ENCODE measurements around the gene KLHDC4. TPM values are rescaled to one million over a fixed set of nuclear protein-coding genes. Genes with fewer than 3 reads are reported as not detected.

The KLHDC4 gene
- total RNA-seq, 4 donors from 2014 or later: 16.2 to 29.4 (median 21.5) TPM

GRCh38 chr16:87761060-87761459, 4.7 kb downstream of the KLHDC4 start:
- no peaks in the 10 kb centered on the region for H3K27me3 ChIP-seq
- no peak for TF ChIP-seq CTCF (IDR thresholded peaks at IDR 0.05)
- no peak for TF ChIP-seq POLR2A (IDR thresholded peaks at IDR 0.05)
- DNase-seq: no peak
- WGBS, 2 donors: 81 to 82% methylated on average over 6 to 7 of the region's 8 CpGs
- H3K9me3 ChIP-seq: no peaks in the 10 kb centered on the region
- peaks cover 0 to 81% (median 30%) of the 10 kb centered on the region in 3 donors for H3K36me3 ChIP-seq
- H3K27ac ChIP-seq: no peak overlapping the region
- H3K4me3 ChIP-seq: no peak overlapping the region
- intact Hi-C loops (cut with DNase I): no loop called here
- H3K4me1 ChIP-seq: peaks cover 5 to 29% (median 10%) of the 10 kb centered on the region in 3 donors

- Histone ChIP-seq H3K27me3 (no peaks in the 10 kb centered on the region), H3K36me3 (peaks cover 16 to 100% (median 49%) of the 10 kb centered on the region in 3 donors), H3K27ac (no peak overlapping the region), H3K4me1 (peaks cover 0 to 7% (median 0%) of the 10 kb centered on the region in 3 donors), H3K4me3 (no peak overlapping the region), H3K9me3 (no peaks in the 10 kb centered on the region)
- TF ChIP-seq POLR2A (IDR thresholded peaks at IDR 0.05) (no peak), CTCF (IDR thresholded peaks at IDR 0.05) (no peak)
- WGBS, 2 donors: 85% methylated on average over 8 of the region's 8 CpGs
- no peak for DNase-seq
- intact Hi-C loops (cut with DNase I): no loop called here
These were observed 7.9 kb downstream of the KLHDC4 start for GRCh38 chr16:87757841-87758426.

- TF ChIP-seq POLR2A (IDR thresholded peaks at IDR 0.05): no peak
- Histone ChIP-seq H3K4me3 (no peak overlapping the region), H3K4me1 (no peaks in the 10 kb centered on the region), H3K27ac (no peak overlapping the region), H3K36me3 (peaks cover 29 to 99% (median 60%) of the 10 kb centered on the region in 3 donors), H3K27me3 (no peaks in the 10 kb centered on the region), H3K9me3 (no peaks in the 10 kb centered on the region)
- 80 to 94% methylated on average over 11 of the region's 11 CpGs for WGBS, 2 donors
- intact Hi-C loops (cut with DNase I): no loop called here
- no peak for DNase-seq
These were observed 11.3 kb downstream of the KLHDC4 start for GRCh38 chr16:87754535-87754934.

GRCh38 chr16:87747626-87748414, 18.0 kb downstream of the KLHDC4 start:
- WGBS, 2 donors: 77 to 91% methylated on average over 13 to 17 of the region's 22 CpGs
- no peak for DNase-seq
- intact Hi-C loops (cut with DNase I): no loop called here
- no peaks in the 10 kb centered on the region for H3K4me1 ChIP-seq
- no peak overlapping the region for H3K4me3 ChIP-seq
- peaks cover 13 to 99% (median 53%) of the 10 kb centered on the region in 3 donors for H3K36me3 ChIP-seq
- H3K27ac ChIP-seq: no peak overlapping the region
- no peak for TF ChIP-seq CTCF (IDR thresholded peaks at IDR 0.05)
- no peak for TF ChIP-seq POLR2A (IDR thresholded peaks at IDR 0.05)
- no peaks in the 10 kb centered on the region for H3K27me3 ChIP-seq
- no peaks in the 10 kb centered on the region for H3K9me3 ChIP-seq

GRCh38 chr16:87746178-87746577, 19.6 kb downstream of the KLHDC4 start:
- WGBS, 2 donors: 78 to 91% methylated on average over 7 of the region's 8 CpGs
- H3K4me3 ChIP-seq: no peak overlapping the region
- intact Hi-C loops (cut with DNase I): no loop called here
- H3K27ac ChIP-seq: no peak overlapping the region
- DNase-seq: no peak
- H3K9me3 ChIP-seq: no peaks in the 10 kb centered on the region
- TF ChIP-seq CTCF (IDR thresholded peaks at IDR 0.05): no peak
- no peak for TF ChIP-seq POLR2A (IDR thresholded peaks at IDR 0.05)
- no peaks in the 10 kb centered on the region for H3K27me3 ChIP-seq
- H3K4me1 ChIP-seq: peaks cover 0 to under 1% (median 0%) of the 10 kb centered on the region in 3 donors
- H3K36me3 ChIP-seq: peaks cover 13 to 100% (median 48%) of the 10 kb centered on the region in 3 donors
